Islet of Langerhans (tissue), 1 donor: ENCODE results near the gene CERS1.

ENCODE experiments used
- FAIRE-seq: peaks from one replicate; lab custom pipeline; 2011; peaks lifted over from hg19 to GRCh38; lab: Jason Lieb, UNC

Gene CERS1

DNA sequence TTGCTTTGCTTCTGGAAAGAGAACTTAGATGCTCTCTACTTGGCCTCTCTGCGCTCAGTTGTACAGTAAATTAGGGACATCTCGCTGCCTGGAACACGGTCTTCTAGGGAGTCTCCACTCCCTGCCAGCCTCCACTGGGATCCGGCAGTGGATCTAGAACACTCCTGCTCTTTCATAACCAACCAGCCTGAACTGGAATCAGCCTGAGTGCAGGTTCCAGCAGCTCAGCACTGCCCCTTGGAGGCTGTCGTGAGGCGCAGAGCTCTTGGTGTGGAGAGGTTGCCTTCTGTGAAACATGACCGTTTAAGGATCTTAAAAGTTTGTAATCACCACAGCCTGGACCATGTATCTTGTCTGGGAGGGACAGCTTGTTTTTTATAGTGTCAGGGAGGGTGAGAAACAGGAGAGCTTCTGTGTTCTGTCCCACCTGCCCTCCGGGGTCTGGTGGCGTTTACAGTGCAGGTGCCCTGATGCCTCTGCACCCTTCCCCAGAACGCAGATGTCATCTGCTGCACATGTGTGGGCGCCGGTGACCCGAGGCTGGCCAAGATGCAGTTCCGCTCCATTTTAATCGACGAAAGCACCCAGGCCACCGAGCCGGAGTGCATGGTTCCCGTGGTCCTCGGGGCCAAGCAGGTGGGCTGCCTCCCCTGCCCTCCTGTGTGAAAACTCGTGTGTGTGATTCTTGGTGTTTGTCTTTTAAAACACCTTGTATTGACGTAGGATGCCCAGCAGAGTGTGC lies 39.4 kb downstream of the CERS1 start:
- no peak for FAIRE-seq

DNA sequence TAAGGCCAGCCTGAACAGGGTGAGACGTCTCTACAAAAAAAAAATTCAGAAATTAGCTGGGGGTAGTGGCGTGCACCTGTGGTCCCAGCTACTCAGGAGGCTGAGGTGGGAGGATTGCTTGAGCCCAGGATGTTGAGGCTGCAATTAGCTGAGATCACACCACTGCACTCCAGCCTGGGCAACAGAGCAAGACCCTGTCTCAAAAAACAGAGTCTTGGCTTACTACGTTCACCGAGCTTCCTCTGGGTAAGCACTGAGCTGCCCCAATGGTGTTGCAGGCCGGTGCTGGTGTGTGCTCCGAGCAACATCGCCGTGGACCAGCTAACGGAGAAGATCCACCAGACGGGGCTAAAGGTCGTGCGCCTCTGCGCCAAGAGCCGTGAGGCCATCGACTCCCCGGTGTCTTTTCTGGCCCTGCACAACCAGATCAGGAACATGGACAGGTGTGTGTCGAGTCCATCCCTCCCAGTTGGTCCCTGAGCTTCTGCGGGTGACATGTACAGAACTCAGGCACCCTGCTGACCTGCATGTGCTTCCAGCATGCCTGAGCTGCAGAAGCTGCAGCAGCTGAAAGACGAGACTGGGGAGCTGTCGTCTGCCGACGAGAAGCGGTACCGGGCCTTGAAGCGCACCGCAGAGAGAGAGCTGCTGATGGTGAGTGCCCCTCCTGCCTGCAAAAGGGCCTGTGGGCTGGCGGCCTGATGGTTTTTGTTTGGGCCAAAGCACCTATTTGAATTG lies 40.1 kb downstream of the CERS1 start:
- FAIRE-seq: no peak

- no peak for FAIRE-seq
Observed at GRCh38 chr19:18854982-18855381, 41.0 kb downstream of the CERS1 start.

DNA sequence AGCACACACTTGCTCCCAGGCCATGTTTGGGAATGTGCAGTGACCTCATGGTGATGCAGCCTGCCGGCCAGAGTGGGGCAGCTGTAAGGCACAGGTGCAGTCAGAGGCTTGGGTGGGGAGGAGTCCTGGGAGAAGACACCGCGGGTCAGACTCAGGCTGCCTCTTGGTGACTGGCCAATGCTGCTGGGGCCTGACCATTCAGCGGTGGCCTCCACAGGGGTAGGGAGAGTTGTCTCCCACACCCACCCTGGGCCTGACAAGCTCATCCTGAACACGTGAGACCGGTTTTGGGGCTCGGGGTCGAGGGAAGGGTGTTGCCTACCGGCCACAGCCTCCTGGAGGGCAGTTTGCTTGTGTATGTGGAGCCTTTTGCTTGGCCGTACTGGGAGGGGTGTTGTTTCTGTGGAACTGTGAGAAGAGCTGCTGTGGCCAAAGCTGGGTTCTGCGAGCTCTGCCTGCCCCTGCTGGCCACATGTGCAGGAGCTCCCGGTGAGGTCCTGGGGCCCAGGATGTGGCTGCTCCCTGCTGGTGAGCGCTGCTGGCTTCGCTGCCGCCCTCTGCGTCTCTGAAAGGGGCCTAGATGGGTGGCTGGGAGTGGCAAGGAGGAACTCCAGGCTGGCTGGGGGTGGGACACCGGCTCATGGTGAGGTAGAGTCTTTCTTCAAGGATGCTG lies 42.1 kb downstream of the CERS1 start:
- FAIRE-seq: no peak

- no peak for FAIRE-seq
Observed at GRCh38 chr19:18852648-18853047, 43.3 kb downstream of the CERS1 start.

- no peak for FAIRE-seq
Observed at GRCh38 chr19:18851673-18852325, 44.2 kb downstream of the CERS1 start.

DNA sequence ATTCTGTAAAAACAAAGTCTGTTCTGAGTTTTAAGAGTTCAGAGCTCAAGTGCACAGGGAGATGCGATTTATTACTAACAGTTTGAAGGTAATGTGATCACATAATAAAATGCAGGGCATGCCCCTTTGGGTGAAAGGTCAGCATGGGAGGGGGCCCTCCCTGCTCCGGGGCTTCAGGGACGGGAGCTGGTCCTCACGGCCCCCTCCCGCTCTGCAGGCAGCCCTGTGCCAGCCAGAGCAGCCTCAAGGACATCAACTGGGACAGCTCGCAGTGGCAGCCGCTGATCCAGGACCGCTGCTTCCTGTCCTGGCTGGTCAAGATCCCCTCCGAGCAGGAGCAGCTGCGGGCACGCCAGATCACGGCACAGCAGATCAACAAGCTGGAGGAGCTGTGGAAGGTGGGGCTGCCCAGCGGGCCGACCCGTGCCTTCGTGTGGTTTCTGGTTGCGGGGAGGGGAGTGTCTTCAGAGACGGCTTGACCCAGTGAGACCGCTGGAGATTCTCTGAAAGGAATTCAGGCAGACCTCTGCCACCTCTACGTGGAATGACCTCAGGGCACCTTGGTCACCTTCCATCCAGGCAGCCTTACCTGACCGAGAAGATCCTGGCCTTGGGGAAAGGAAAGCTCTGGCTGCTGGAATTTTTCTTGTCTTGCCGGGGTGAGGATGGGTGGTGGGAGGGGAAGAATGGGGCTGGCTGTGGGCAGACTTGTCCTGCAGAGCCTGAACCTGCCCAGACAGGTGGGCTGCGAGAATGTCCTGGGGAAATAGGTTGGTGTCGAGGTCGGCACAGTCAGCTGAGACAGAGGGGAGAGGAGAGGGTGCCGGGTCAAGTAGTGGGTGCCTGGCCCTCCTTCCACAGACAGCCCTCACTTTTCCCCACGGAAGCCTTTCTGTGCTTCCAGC lies 45.2 kb downstream of the CERS1 start:
- no peak for FAIRE-seq

GRCh38 chr19:18849838-18850400 lies 46.0 kb downstream of the CERS1 start:
- FAIRE-seq: no peak

DNA sequence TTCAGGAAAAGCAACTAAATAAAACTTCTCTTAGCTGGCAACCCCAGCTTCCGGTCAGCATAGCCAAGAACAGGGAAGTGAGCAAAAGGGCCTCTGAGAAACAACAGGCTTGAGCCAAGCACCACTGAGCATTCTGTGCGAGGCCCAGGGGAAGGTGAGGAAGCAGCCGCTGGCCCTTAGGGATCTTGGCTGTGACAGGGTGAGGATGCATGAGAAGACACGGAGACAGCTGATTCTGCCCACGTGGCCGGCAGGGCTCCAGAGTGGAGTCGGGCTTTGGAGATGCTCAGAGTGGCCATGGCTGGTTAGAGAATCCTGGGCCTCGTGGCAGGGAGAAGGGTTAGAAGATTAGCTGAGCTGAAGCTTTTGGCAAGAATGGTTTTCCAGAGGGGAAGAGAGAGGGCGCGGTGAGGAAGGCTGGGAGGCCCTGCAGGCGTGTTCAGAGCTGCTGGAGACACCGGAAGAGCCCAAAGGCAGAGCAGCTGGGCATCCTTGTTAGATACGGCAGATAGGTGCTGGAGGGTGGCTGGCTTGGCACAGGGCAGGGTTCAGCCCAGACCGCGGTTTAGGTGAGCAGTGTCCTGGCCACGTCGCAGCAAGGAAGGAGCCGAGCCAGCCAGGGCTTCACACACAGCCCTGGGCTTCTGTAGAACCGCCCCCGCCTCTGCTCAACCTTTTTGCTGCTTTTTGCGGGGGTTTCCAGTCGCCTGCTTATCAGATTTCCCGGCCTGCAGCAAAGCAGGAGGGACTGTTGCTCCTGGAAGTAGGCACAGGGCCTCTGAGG lies 46.9 kb downstream of the CERS1 start:
- FAIRE-seq: no peak

GRCh38 chr19:18847549-18848463 lies 48.2 kb downstream of the CERS1 start:
- FAIRE-seq: peak; percentile 85

GRCh38 chr19:18846862-18847548 lies 49.0 kb downstream of the CERS1 start:
- no peak for FAIRE-seq

DNA sequence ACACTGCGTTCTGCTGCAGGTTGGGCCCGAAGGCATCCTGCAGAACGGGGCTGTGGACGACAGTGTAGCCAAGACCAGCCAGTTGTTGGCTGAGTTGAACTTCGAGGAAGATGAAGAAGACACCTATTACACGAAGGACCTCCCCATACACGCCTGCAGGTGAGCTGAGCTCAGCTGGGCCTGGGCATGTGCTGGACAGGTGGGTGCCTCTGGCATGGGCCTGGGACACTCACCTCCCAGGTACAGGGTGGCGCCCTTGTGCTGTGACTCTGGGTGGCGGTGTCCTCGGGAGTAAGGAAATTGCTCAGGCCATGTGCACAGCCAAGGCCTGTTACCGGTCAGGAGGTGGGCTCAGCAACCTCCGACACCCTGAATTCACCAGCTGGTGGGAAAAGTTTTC lies 50.0 kb downstream of the CERS1 start:
- no peak for FAIRE-seq

DNA sequence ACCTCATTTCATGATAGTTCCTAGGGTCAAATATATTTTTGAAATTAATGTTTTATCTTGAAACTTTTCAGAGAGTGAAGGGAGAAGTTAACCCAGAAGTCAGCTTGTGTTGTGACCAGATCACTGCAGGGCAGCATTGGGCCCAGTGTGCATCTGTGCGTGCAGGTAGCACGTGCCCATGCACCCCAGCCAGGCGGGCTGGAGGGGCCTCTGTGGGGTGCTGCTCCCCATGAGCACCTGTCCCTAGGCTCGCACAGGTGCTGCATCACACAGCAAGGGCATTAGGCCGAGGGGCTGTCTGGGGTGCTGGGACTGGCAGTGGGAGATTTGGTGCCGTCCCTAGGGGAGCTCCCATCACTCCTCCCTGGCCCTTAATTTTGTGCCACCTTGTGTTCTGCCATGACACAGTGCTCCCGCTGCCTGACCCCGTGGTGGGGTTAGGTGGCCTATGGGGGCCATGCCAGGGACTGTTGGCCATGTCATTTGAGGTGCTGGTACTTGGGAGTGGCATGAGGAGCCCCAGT lies 51.1 kb downstream of the CERS1 start:
- FAIRE-seq: no peak

DNA sequence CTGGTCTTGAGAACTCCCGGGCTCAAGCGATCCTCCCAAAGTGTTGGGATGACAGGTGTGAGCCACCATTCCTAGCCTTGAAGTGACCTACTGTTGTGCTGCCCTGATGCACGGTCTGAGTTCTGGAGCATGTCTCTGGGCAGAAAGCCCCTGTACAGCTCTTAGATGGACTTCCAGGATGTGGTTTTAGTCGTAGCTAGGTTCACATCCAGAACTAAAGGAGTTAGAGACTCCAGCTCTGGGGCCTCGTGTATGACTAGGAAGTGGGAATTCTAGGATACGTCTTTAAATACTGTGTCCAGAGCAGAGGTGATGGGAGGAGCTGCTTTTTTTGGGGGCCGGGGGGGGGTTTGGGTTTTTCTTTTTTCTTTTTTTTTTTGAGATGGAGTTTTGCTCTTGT lies 52.0 kb downstream of the CERS1 start:
- no peak for FAIRE-seq

DNA sequence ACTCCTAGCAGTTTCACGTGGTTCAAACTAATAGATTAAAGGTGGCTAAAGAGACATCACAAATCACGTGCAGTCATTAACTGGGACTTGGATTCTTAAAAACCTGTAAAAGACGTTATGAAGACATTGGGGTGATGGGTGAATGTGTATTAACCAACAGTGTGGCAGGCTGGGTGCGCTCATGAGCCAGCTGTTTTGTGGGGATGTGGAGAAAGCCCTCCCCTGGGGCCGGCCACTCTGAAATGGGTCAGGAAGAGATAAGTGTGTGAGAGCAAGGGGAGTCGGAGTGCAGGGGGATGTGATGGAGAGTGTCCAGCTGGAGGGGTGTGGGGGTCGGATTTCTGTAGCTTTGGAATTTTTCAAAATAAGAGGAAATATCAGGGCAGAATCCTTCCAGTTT lies 53.8 kb downstream of the CERS1 start:
- no peak for FAIRE-seq

DNA sequence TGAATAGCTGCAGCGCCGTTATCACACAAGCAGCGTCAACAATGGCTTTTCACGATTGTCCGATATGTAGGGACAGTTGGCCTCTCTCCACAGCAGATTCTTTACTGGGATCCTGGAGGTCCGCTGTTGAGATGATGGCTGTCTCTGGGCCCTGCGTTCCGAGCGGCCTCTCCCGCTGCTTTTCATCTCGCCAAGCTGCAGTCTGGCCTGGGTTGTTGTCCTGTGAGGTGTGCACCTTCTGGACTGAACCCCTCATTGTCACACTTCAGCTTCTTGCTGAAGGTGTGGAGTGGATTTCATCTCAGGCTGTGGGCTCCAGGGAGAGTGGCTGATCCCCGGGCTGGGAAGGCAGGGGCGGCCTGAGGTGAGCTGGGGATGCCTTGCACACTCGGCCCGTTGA lies 54.6 kb downstream of the CERS1 start:
- no peak for FAIRE-seq

- FAIRE-seq: no peak
Observed at GRCh38 chr19:18840288-18841267, 55.4 kb downstream of the CERS1 start.
